ENCODE data around the gene MCUB.
"Not testable (repeated sequence)": the region's sequence is repeated elsewhere in the genome, so short reads cannot be mapped to it uniquely, and the experiment has no call there.

The MCUB gene

DNA sequence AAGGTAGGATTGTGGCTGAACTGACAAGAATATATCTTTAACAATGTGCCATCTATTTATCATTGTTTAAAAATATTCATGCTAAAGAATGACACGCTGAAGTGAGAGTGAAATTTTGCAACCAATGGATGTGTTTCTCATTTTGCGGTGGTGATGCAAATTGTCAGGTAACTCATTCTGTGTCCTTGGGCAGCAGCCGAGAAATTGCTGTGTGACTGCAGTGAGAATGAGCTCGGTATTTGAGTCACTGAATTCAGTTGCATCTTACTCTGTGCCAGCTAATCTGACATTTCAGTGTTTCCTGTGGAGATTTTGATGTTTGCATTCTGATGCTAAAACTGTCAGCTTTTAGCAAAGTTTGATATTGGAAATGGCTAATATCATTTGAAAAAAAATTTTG, 28.1 kb downstream of the MCUB start:
- no peak for DNase-seq

DNA sequence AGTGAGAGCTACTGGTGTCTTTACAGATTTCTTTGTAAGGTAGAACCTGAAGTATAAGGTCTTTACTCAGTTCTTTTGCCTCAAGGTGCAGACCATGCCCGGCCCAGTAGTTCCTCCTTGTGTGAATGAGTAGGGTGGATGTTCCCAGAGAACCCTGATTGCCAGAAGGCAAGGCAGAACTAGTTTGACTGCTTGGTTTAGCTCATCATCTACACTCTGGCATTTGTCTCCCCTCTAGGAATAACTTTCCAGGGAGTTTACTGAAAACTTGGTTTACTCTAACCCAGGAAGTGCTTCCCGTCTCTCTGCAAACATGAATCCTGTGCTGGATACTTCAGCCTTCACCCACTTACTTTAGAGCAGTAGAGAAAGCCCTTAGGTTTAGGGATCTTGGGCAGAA, 29.1 kb downstream of the MCUB start:
- DNase-seq = no peak

DNA sequence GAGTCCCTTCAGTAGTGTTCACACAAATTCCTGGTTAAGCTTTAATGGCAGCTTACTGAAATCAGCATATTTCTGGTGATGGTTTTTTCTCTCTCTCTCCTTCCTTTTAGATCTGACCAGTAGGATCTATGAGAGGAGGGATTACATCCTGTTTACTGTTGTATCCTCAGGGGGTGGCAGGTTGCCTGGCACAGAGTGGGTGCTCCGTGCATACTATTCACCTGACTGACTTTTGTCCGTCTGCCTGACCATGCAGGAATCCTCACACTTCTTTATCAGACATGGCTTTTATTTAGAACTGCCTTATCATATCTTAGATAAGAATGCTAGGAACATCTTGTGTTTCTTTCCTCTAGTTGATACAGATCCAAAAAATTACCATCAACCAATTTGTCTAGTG, 29.6 kb downstream of the MCUB start:
- DNase-seq = no peak

- no peak for DNase-seq
These were observed 30.9 kb downstream of the MCUB start for GRCh38 chr4:109590905-109591304.

DNA sequence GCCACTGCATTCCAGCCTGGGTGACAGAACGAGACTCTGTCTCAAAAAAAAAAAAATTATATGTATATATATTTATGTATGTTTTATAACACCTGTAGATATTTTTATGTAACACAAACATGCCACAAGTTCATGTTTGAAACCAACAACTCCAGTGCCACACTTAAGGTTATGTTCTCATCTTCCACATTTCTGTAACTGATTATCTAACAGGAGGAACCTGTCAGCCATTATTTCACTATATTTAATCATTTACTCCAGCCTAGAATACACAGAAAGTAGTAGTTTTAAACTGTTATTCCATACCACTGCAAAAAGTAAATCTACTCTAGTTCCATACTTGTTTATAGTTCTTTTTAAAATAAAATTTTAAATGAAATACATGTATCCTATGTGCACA, 32.3 kb downstream of the MCUB start:
- DNase-seq = no peak

DNA sequence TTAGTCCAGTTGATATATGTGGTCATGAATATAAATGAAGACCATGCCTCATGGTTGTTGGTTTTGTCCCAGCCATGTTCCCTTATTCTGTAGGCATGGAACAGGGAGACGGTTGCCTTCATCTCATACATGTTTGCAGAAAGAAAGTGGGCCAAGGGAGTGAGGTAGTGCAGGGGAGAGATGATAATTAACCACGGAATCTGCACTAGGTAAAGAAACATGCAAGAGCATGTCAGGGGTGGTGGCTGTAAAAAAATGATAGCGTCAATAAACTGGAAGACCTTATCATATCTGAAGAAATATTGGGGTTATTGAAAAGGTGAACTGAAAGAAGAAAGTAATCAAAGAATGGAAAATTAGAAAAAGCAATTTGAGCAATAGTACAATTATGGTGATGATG, 35.1 kb downstream of the MCUB start:
- not testable (repeated sequence) for DNase-seq

DNA sequence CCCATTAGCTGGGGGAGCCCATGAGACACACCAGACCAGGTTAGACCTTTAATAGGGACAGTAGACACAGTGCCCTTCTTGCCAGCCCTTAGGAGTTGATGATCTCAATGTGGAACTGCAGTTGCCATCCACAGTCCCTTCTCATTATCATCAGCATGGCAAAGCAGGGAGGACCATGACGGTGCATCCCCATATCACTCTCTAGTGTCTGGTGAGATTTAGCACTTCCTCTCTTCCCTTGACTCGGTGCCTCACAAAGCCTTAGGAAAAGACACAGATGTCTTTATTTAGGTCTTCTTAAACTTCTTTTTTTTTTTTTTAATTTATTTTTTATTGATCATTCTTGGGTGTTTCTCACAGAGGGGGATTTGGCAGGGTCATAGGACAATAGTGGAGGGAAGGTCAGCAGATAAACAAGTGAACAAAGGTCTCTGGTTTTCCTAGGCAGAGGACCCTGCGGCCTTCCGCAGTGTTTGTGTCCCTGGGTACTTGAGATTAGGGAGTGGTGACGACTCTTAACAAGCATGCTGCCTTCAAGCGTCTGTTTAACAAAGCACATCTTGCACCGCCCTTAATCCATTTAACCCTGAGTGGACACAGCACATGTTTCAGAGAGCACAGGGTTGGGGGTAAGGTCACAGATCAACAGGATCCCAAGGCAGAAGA, 36.5 kb downstream of the MCUB start:
- not testable (repeated sequence) for DNase-seq

- no peak for DNase-seq
These were observed 39.1 kb downstream of the MCUB start for GRCh38 chr4:109599046-109599652.

DNA sequence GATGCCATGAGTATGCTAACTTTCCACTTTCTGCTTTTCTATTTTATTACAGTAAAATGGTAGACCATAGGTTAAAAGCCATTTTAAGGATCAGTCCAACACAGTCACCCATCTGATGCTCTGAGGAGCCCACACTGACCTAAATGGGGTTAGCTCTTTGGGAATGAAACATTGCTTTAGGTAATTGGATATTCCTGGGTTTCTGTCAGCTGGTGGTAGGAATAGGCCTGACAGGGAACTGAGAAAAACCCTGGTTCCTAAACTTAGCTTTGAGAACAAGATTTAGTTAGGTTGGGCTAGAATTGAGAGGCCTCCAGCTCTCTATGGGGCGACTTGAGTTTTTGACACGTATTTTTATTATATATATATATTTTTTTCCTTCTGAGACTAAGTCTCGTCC, 40.4 kb downstream of the MCUB start:
- no peak for DNase-seq

DNA sequence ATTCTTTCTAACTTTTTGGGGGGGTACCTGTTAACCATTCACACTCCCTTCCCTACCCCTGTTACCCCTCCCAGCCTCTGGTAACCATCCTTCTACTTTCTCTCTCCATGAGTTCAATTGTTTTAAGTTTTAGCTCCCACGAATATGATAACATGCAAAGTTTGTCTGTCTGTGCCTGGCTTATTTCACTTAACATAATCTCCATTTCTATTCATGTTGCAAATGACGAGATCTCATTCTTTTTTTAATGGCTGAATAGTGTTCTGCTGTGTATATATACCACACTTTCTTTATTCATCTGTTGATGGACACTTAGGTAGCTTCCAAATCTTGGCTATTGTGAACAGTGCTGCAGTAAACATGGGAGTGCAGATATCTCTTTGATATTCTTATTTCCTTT, 41.3 kb downstream of the MCUB start:
- DNase-seq = no peak

DNA sequence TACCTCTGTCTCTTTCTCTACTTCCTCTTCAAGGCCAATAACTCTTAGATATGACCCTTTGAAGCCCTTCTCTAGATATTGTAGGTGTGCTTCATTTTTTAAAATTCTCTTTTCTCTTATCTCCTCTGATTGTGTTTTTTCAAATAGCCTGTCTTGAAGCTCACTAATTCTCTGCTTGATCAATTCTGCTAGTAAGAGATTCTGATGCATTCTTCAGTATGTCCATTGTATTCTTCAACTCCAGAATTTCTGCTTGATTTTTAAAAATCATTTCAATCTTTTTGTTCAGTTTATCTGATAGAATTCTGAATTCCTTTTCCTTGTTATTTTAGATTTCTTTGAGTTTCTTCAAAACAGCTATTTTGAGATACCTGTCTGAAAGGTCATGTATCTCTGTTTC, 47.9 kb downstream of the MCUB start:
- no peak for DNase-seq

DNA sequence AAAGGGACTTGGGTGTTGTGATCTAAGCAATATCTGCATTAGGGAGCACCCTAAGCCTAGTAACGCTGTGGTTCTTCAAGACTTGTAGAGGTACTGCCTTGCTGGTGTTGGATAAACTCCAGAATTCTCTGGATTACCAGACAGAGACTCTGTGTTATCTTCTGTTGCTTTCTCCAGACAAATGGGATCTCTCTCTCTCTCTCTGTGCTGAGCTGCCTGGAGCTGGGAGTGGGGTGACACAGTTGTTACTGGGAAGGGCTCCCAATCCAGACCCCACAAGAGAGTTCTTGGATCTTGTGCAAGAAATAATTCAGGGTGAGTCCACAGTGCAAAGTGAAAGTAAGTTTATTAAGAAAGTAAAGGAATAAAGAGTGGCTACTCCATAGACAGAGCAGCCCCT, 48.8 kb downstream of the MCUB start:
- DNase-seq = no peak

DNA sequence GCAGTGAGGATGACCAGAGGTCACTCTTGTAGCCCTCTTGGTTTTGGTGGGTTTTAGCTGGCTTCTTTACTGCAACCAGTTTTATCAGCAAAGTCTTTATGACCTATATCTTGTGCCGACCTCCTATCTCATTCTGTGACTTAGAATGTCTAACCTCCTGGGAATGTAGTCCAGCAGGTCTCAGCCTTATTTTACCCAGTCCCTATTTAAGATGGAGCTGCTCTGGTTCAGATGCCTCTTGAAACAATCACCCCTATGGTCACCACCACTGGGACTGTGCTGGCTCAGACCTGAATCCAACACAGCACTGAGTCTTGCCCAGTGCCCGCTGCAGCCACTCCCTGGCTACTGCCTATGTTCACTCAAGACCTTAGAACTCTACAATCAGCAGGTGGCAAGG, 49.4 kb downstream of the MCUB start:
- DNase-seq = no peak

- DNase-seq = no peak
These were observed 50.4 kb downstream of the MCUB start for GRCh38 chr4:109610489-109610888.

DNA sequence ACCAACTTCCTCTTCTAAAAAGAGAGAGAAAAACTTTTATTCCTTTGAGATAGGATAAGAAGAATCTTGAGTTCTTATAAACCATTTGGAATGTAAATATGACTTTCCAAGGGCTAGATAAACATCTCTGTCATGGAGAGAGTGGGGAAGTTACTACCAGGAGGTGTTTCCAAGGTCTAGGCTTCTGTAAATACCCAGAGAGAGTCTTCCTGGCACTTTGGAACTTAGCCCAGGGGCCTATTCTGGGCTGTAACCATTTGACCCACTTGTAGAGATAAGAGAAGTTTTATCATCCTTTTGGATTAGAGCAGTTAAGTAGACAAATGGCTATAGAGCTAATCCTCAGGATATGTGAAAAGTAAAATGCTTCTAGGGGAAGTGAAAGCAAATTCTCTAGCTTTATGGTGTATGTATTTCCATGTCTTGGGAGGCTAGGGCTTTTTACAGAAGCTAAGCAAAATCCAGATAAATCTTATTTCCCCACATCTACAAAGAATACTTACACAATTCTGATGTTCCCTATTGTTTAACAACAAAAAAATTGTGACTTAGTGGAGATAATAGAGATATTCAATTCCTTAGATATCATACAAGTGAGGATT, 51.1 kb downstream of the MCUB start:
- no peak for DNase-seq

DNA sequence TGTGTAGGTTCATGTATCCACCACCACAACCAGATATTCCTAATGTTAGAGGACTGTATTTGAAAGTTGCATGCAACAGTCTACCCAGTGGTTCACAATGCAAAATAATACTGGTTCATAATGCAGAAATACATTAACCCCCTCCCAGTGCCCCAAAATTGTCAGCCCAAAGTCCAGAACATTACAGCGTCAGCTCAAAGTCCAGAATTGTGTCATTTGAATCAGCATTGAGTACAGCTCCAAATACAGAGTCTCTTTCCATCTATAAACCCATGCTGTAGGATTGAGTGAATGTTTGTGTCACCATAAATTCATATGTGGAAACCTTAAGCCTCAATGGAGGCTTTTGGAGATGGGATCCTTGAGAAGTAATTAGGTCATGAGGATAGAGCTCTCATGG, 54.0 kb downstream of the MCUB start:
- DNase-seq = no peak

DNA sequence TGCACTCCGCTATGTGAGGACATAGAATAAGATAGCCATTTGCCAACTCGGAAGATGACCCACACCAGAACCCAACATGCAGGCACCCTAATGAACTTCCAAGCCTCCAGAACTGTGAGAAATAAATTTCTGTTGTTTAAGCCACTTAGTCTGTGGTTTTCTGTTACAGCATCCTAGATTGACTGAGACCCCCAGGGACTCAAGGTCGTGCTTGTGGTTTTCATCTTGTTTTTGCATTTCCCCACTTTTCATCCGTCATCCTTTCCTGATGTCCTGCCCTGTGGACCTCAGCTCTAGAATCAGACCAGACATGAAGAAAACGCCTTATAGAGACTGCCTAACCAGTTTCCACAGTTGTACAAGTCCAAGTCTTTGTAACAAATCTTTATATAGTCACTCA, 54.4 kb downstream of the MCUB start:
- DNase-seq = no peak

DNA sequence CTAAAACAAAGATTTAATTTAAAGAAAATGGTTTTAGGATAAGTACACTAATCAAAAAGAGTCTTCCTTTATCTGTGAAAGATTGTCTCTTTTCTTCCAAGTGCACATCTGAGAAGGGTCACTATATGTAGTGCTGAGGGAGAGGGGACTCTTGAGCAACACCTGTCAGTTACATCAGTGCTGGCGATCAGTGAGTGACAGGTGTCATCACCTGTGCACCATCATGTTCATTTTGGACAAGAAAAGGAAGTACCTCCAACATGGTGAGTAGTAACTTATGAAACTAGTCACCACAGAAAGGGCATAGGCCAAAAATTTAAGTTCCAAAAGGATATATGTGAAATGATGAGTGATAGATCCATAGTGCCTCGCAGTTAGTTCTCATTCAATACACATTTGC, 55.7 kb downstream of the MCUB start:
- no peak for DNase-seq

GRCh38 chr4:109616243-109616642, 56.2 kb downstream of the MCUB start:
- no peak for DNase-seq

- DNase-seq = no peak
These were observed 62.6 kb downstream of the MCUB start for GRCh38 chr4:109622626-109623025.

- DNase-seq = no peak
These were observed 64.5 kb downstream of the MCUB start for GRCh38 chr4:109624536-109624935.

DNA sequence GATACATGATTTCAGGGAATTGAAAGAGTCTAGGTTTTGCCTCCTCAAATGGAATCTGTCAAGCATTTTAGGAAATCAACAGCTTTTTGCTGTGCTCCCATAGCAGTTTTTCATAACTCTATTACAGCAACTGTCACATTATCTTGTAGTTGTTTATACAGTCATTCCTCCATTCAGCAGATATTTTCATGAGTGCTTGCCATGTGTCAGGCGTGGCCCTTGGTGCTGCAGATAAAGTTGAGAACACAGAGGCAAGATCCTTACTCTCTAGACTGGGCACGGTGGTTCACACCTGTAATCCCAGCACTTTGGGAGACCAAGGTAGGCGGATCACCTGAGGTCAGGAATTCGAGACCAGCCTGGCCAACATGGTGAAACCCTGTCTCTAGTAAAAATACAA, 67.3 kb downstream of the MCUB start:
- DNase-seq = no peak

- no peak for DNase-seq
These were observed 69.7 kb downstream of the MCUB start for GRCh38 chr4:109629775-109630174.

DNA sequence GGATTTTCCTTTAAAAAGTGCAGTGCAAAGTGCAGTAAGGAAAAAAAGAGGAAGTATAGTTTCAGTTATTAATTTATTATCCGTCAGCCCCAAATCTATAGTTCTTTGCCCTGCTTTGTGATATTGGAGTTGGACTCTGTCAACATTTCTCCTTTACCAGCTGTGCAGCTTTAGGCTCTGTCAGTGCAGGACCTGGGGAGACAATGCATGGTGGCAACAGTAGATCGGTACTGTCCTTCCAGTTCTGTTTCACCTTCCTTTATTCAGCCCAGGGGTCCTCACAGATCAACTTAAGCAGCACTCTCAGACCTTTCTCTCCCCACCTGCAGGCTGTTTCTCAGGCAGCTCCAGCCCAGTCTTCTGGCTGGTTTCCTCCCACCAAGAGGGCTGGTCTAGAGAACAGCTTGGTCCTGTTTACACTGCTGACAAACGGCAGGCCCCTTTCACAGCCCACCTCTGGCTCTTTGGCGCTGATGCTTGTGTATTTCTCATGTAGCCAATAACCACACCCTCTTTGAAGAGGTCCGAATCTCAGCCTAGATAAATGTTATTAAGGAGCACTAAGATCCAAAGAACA, 71.6 kb downstream of the MCUB start:
- no peak for DNase-seq

All from activated CD8-positive, alpha-beta memory T cell treated with anti-CD3 and anti-CD28 coated beads, Interleukin-2, amount 50 U/mL, for 48 hours (primary cell).